Muscle of arm (tissue), 12 donors: Measurements from ENCODE around the gene HS6ST2. TPM values are rescaled to one million over a fixed set of nuclear protein-coding genes. Genes with fewer than 3 reads are reported as not detected.

Experiments used
- DNase-seq: peaks from one replicate; pipeline ENCODE4 v3.0.0-alpha.2; 2013
- polyA plus RNA-seq, 12 donors: library from polyadenylated mRNA; unstranded; fragments of 120-200 nt; gene quantifications; one replicate each; pipeline ENCODE4 v1.2.1, GENCODE V29; 2013; ENCODE audit not compliant: insufficient read length in 12 of 12

The HS6ST2 gene
- polyA plus RNA-seq, 12 donors = 12.3 to 58.6 (median 43.8) TPM; not detected in 1

DNA sequence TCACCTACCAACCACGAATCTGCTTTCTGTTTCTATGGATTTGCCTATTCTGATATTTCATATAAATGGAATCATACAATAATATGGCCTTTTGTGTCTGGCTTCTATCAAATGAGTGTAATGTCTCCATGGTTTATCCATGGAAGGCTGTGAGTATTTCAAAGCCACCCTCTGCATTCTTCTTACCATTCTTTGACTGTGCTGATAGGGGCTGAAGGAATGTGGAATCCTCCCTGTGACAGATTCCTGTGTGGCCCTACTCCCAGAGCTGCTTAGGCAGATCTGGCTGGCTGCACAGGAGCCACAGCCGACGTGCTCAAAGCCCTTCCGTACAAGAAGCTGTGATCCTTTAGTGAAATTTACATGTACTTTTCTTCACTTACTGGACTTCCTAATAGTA lies 163.2 kb downstream of the HS6ST2 start:
- DNase-seq = no peak

DNA sequence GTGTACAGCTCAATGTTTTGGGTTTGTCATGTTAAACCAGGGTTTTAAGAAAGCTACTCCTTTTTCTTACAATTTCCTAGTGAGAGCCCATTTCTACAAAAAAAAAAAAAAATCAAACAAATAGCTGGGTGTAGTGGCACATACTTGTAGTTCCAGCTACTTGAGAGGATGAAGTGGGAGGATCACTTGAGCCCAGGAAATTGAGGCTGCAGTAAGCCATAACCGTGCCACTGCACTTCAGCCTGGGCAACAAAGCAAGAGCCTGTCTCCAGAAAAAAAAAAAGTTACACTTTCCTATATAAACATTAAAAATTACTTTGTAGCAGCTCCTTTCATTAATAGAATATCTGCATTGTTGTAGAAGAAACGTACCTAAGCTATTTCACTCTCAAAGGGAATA lies 166.7 kb downstream of the HS6ST2 start:
- DNase-seq = no peak

DNA sequence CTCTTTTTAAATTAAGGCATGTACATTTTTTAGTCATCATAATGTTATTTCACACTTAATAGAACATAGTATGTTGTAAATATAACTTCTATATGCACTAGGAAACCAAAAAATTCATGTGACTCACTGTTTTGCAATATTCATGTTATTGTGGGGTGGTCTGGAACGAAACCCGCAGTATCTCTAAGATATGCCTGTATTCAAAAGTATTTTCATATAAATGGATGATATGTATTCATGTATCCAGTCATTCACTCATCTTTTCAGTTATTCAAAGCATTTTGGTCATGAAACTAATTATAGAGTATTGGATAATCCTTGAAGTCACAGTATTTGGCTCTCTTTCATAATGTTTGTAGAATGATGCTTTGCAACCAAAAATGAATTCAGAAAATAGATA lies 168.1 kb downstream of the HS6ST2 start:
- no peak for DNase-seq

DNA sequence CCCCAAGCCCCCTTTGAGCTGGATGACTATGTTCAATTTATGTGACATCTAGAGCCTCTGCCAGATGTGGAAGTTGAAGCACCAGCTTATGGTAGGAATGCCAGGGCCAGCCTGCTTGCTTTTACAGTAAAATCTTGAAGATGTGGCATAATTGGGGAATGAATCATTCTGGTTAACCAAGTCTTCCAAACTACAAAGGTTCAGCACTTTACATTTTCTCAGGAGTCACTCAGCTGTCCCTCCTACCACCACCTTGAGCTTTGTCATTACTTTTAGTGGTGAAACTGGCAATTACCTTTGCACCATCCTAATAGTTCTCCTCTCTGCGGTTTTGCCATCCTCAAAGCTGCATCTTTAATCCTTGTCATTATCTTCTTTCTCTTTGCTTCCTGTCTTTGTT lies 172.2 kb downstream of the HS6ST2 start:
- no peak for DNase-seq

DNA sequence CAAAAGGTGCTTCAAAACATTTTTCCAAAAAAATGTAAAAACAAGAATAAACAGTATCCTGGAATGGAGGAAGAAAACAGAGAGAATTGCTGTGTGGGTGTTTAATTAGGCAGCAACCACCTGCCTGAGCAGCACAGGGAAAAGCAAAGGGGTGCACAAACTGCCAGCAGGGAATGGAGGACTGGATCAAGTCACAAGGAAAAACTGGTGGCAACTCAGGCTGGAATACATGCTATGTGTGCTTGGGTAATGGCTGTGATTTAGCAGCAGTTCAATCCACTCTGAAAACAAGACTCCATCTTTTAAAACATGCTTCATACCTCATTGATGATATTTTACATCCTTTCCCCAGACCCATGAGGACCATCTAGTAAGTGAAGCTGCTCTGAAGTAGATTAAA lies 179.5 kb downstream of the HS6ST2 start:
- no peak for DNase-seq

DNA sequence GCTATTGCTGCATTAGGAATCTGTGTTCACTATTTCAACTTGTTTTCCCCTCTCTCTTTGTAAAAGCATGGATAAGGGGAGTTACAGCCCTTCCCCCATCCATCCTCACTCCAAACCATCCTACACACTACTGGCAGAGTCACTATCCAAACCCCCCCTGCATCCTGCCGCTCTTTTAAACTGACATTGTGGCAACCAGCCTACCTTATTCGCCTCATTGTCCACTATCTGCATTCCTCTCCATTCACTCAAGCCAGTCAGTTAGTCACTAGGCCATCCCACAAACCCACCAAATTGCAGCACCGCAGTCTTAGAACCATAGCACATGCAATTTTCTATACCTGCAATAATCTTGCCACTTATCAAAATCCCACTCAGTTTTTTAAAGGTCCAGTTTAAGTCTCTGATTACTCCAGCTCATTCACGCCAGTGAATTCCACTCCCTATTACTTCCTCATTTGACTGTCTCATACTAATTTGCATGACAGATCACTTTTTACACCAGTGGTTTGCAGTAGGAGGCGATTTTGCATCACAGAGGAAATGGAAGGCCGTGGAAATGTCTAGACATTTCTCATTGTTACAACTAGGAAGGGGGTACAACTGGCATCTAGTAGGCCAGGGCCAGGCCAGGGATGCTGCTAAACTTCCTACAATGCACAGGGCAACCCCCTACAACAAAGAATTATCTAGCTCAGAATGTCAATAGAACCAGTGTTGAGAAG lies 181.8 kb downstream of the HS6ST2 start:
- DNase-seq = no peak

DNA sequence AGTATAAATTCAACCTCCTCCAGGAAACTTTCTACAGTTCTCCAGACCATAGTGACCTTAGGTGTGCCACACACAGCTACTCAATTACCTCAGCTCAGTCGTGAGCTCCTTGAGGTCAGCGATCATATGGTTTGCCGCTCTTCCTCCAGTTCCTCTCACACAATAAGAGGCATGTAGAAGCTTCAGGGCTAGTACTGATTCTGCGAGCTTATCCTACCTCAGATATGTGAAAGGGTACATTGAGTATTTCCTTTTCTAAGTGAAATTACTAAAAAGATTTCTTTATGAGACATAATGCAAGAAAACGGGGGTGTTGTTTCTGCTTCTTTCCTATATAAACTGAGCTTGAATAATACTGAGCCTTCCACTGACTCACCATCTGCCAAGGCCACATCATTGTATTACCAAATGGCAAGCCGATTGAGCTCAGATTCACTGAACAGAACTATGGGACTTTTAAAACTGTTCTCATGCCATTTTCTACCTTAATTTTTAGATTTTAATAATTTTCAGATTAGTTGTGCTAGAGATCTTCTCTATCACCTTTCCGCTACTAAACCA lies 183.1 kb downstream of the HS6ST2 start:
- no peak for DNase-seq

DNA sequence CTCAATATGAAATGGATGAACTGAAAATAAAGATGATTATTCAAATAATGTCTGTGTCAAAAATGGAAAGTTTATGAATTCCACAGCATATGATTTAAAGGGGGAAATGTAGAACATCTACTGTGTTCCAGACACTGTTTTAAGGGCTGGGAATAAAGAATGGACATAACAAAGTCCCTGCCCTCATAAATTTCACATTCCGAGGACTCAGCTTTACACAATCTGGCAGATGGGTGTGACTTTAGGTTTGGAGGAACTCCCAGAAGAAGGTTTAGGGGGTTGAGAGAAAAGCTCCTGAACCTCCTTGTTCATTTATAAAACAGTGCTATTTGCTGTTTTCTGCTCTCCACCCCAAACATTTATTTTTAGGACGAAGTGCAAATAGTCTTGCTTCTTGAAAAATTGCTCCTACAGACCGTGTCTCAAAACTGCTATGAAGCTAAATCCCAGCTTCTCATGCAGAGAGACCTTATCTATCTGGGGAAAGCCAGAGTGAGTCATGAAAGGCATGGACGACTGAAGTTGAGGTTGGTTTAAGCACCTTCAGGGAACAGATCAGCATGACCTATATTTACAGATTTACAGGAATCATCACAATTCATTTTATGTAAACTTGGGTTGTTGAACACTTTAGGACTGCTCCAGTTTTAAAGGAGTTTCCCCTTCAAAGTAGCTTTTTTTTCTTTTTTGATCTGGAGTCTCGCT lies 184.3 kb downstream of the HS6ST2 start:
- DNase-seq = no peak

DNA sequence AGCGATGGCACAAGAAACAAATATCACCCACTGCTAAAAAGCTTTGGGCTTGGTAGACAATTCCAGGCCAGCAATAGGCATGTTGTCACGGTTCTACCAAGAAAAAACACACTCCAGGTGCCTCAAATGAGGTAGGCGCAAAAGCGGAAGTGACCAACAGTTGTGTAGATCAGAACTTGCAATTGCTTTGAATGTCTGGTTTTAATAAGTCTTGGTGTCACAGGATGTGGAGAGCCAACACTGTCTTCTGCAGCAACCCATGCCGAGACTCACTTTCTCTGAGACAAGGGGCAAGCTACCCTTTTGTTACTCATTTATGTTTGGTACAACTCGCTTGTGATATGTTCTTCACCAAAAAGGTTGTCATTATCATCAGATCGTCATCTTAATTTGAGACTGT lies 188.8 kb downstream of the HS6ST2 start:
- no peak for DNase-seq

DNA sequence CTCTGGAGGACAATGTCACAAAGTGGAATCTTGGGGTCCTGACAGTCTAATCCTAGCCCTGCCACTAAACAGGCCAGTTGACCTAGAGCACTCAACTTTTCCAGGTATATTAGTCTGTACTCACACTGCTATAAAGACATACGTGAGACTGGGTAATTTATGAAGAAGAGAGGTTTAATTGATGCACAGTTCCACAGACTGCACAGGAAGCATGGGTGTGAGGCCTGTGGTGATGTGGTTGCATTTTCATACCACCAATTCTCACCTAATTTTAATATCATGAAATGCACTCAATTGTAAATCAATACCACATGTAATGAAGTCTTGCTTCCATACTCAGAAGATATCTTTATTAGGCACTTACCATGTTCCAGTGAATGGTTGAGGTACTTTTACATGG lies 192.0 kb downstream of the HS6ST2 start:
- DNase-seq = no peak

DNA sequence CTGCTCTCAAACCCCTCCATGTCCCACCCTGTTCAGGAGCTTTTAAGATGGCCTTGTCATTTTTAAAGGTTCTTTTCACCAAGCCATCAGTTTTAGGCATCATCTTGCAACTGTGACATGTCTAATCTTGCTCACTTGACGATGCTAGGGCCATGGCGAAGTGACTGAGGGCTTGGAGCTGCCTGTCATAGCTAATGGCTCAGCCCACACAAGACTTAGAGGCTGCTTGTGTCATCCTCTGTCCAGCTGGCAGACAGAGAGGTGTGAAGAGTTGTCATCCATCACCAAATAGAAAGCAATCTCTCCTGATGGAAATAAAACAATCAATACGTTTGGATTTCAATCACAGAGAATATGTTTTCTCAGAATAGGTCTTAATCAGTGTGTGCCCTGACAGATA lies 194.9 kb downstream of the HS6ST2 start:
- DNase-seq = no peak

DNA sequence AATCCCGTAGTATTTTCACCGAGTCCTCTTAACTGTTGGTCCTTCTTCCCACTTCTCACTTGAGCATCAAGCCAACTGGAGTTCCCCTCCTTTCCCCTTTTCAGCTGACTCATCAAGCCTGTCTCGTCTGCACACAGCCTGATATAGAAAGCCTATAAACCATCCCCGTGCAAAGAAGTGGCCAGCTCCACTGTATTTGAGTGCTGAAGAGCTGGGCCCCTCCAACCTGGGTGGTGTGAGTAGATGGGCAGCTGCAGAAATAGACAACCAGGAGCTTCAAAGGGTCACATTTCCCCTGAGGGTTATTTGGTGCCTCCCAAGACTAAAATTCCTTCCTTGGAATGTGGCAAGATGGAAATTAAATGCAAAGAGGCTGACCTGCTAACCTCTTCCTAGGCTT lies 199.7 kb downstream of the HS6ST2 start:
- no peak for DNase-seq

DNA sequence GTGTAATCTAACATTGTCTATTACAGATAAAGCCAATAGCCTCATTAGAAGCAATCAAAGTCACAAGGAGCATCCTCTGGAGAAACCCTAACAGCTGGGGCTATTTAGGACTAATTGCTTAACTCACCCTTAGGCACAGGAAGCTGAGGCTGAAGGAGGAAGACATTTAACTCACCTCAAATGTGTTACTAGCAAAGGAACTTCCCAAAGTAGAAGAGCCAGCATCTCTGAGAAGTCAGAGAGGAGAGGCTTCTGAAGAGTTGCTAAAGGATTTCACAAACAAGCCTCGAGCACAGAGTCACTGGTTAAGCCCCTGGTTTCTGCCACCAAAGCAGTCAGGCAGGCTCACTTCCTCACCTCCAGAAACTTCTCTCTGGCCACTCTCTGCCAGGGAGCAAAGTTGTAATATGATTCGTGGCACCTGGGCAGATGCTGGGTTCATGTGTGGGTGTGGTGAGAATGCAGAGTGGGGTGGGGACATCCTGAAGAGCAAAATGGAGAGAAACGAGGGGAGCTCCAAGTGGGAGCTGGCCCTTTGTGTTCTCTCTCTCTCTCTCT lies 201.3 kb downstream of the HS6ST2 start:
- DNase-seq = no peak

DNA sequence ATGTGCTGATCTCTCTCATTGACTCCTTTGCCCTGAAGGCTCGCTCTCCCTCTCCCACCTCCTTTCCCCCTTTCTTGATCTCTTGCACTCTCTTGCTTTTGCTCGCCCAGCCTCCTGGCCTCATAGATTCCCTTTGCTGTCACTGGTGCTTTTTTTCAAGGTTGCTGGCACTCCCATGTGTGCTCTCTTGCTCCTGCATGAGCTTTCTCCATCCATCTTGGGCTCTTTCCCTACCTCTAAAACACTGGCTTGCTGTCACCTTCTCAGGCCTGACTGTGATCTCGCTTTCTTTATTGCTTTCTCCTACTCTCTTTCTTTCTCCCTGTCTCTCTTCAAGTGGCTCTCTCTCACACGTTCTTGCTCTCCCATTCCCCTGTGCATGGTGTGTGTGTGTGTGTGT lies 202.0 kb downstream of the HS6ST2 start:
- DNase-seq = no peak

DNA sequence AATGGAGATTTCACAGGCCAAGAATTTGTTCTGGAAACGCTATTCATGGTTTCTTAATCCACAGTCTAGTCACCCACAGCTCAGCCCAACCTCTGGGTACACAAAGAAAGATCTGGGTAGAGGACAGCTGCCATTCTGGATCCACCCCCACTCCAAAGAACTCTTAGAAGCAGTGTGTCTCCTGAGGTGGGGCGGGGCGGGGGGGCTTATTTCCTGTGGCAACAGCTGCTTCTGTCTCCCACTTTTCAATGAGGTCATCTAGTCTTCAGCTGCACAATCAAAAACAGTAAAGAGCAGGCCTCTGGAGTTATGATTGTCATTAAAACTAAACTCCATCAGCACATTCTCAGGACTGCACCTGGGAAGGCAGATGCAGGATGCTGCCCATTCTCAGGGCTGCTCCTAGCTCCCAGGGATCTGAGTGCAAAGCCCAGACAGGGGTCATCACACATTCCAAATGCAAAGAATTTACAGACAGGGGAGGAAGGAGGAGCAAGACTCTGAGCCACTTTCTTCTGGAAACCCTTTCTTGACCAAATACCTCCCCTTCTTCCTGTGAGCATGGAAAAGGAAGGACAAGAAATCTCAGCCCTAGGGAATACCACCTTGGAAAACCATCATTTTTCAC lies 207.3 kb downstream of the HS6ST2 start:
- peak; percentile 33 for DNase-seq

DNA sequence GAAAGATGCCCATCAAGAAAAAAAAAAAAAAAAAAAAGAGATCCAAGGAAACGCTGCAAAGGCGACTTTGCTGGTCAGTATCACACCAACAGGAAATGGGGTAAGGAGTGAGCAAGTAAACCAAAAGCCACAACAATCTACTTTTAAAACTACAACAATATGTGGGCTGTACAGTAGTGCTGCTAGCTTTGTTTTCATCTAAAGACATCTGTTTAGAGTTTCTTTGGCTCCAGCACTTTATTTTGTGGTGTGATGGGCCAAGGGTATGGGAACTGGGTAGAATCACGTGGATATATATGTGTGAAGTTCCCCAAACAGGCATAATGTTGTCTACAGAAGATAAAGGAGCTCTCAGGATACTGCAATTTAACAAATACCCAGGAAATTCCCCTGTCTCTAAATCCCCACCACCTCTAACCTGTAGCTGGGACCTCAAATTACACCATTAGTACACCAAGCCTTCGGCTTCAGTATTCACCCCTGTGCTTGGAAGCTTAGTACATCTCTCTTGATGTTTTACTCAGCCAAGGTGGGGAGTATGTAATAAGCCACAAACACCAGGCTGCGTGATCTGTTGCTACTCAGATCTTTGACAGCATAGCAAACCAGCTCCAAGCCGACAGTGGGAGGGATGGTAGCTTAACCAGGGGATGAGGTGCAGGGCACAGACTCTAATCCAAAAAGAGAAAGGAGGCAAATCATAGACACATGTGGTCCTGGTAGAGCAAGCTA lies 207.9 kb downstream of the HS6ST2 start:
- DNase-seq = no peak

DNA sequence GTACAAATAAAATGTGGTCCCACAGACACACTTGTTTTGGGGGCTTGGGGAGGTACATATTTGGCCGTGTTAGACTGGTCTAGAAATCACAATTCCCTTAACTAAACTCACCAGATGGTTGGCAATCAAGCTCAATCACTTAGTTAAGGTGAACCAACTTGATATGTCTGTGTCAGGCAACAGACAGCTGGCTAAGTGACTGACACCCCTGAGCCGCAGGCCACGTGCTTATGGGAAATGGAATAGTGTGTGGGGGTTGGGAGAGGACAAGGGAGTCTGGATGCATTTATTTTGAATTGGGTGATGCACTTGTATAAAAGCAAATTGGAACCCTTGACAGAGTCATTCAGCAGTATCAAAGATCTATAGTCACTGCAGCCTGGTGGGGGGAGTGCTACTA lies 209.0 kb downstream of the HS6ST2 start:
- no peak for DNase-seq

DNA sequence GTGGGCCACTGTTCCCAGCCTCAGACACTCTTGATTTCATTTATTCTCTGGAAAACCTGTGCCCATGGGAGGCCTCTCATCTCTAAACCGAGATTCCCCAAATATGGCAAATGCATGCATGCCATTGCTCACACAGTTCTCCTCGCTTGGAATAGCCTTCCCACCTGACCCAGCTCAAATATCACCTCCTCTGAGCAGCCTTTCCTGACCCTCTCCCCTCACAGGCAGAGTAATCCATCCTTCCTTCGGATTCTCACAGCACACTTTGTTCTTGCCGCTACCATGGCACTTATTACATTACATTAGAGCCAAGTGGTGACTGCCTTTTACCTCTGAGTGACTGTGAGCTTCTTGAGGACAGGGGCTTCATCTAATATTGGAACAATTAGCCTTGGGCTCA lies 209.5 kb downstream of the HS6ST2 start:
- DNase-seq = no peak

DNA sequence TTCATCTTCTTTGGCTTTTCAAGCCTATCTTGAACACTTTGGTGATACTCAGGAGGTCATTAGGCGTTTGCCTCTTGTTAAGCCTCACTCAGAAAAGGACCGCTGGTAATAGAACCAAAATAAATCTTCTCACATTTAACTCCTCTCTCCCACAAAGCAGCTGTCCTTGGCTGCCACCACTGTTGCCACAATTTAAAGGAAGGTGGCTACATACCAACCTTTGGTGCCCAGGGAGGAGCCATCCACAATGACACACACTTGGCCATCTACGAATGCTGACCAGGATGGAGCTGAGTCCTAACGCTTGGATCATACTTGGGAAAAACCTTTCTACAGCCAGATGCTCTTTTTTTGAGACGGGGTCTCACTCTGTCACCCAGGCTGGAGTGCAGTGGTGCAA lies 210.2 kb downstream of the HS6ST2 start:
- no peak for DNase-seq

DNA sequence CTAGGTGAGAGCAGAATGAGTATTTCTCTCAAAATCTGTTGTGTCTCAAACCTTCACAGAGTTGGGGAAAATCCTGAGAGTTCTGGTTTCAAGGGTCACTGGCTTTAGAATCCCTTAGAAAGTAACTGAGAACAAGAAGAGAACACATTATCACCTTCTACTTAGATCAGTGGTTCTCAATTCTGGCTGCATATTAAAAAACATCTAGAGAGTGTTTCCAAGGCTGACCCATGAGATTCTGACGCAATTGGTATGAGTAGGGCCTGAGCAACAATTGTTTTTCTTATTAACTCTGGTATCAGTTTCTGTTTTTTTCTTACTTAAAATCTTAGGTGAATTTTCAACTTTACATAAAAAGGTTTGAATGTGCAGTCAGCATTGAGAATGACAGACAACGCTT lies 212.8 kb downstream of the HS6ST2 start:
- no peak for DNase-seq

DNA sequence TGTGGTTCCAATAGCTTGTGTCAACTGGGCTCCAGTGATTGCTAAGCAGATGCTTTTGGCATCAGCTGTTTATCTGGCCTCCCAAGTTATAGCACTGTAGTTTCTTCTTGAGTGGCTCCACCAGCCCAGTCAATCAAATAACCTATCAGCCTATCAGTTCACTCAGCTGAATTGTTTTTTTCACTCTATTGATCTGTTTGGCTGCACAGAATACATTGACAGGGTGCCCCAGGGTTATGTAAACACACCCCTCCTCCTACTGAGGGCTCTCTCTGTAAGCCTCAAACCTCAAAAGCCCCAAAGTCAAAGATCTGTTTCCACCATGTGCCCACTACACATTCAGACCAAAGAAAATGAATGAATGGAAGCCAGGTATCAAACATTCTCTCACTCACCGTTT lies 214.0 kb downstream of the HS6ST2 start:
- no peak for DNase-seq

DNA sequence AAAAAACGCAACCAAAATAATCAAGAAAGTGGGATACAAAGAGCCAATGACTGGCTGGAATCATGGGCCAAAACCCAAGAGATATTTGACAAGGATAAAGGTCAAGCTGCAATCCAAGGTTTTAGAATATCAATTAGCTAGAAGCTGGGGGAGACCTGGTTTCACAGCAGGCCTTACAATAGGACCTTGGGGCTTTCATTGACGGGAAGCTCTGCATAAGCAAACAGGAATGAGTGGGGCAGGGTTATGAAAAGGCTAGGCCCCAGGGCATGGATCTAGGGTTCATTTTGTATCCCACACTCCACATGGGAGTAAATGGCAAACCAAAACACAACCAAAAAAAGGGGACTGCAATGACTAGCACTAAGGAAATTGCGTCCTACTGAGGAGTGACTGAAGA lies 215.3 kb downstream of the HS6ST2 start:
- DNase-seq = no peak
